Ammon's horn (tissue), 1 donor: ENCODE measurements around the gene CYP4A22.
"Not testable (repeated sequence)": the region's sequence is repeated elsewhere in the genome, so short reads cannot be mapped to it uniquely, and the experiment has no call there.

Experiments
- DNase-seq: peaks from one replicate; pipeline ENCODE4 v3.0.0-alpha.2; 2016; ENCODE audit warnings: low spot score

Gene CYP4A22

DNA sequence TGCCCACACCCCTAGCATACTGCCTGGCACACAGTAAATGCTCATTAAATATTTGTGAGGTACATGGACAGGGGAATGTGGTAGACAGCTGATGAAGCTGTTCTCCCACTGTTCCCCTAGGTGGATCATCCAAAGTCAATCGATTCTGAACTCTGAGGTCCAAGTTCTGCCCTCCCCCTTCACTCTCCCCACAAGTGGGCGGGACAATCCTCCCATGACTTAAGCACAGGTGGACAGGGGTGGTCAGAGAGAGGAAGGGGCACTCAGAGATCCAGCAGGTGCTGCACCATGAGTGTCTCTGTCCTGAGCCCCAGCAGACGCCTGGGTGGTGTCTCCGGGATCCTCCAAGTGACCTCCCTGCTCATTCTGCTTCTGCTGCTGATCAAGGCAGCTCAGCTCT is at the start of gene CYP4A22:
CYP4A22 (plus strand) TSS at position 244 of the 400 bp plus-strand sequence; CDS start at position 289, 45 bp downstream.
- DNase-seq, result no peak

- peak; percentile 3 for DNase-seq
Measured at GRCh38 chr1:47089356-47089755, 47.9 kb upstream of the CYP4A22 start.

- not testable (repeated sequence) for DNase-seq
Measured at GRCh38 chr1:47091476-47091875, 45.8 kb upstream of the CYP4A22 start.

GRCh38 chr1:47104816-47105215 is 32.4 kb upstream of the CYP4A22 start:
- no peak for DNase-seq

- no peak for DNase-seq
Measured at GRCh38 chr1:47106792-47107191, 30.4 kb upstream of the CYP4A22 start.

- not testable (repeated sequence) for DNase-seq
Measured at GRCh38 chr1:47107851-47108574, 29.2 kb upstream of the CYP4A22 start.

DNA sequence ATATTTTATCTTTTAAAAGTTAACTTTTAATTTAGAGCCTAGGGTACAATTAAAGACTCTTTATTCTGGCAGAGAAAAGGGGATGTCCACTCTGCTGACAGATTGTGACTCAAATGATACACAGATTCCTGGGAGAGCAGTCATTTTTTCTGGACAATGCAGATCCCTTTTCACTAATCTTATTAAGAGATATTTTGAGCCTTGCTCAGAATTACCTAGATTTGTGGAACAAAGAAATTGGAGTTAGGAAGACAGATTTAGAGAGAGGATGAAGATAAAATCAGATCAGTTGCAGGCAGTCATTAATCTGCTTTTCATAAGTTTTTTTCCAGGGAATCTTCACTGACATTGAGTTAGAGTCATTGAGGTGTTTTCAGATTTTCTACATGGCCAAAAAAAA is 27.8 kb upstream of the CYP4A22 start:
- DNase-seq, result not testable (repeated sequence)

- DNase-seq, result no peak
Measured at GRCh38 chr1:47113178-47113577, 24.1 kb upstream of the CYP4A22 start.

DNA sequence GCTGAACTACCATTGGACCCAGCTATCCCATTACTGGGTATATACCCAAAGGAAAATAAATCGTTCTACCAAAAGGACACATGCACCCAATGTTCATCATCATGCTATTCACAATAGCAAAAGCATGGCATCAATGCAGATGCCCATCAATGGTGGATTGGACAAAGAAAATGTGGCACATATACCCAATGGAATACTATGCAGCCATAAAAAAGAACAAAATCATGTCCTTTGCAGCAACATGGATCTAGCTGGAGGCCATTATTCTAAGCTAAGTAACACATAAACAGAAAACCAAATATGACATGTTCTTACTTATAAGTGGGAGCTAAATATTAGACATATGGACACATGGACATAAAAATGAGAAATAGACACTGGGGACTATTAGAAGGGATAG is 16.2 kb upstream of the CYP4A22 start:
- DNase-seq, result not testable (repeated sequence)

- not testable (repeated sequence) for DNase-seq
Measured at GRCh38 chr1:47124834-47125233, 12.4 kb upstream of the CYP4A22 start.

GRCh38 chr1:47126997-47127396 is 10.2 kb upstream of the CYP4A22 start:
- DNase-seq, result not testable (repeated sequence)

- no peak for DNase-seq
Measured at GRCh38 chr1:47128221-47128620, 9.0 kb upstream of the CYP4A22 start.

DNA sequence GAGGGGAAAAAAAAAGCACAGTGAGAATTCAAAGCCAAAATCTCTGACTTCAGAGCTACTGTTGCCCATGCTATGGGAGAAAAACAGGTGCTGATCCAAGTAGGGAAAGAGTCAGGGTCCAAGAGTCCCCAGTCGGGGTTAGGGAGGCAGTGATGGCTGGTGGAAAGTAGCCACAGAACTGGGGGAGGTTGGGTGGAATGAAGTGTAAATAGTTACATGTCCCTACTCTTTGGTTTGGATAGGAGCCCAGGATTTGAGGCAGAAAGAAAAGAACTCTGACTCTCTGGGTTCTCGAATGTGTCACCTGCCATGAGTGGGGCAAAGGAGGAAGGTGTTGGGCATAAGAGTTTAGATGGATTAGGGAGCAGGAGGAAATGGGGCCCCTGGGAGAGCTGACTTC is 8.4 kb upstream of the CYP4A22 start:
- DNase-seq, result not testable (repeated sequence)

- DNase-seq, result not testable (repeated sequence)
Measured at GRCh38 chr1:47129489-47130230, 7.6 kb upstream of the CYP4A22 start.

- DNase-seq, result not testable (repeated sequence)
Measured at GRCh38 chr1:47132665-47133064, 4.6 kb upstream of the CYP4A22 start.

GRCh38 chr1:47137925-47138615 is 829 bp downstream of the CYP4A22 start:
- DNase-seq, result no peak

DNA sequence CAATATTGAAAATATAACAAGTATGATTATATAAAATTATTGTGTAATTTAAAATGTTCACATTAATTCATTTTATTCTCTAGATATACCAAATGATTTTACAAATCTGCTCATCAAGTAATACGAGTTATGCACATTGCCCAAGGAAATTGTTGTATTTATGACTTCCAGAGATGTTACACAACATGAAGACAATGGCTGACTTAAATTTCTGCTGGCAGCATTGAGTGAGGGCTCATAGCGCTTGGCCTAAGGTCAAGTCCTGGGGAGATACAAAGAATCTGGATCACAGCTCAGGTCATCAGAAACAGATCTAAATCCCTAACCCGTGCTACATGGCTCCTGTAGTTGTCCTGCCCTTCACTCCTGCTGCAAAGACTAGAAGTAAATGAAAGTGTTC is 3.1 kb downstream of the CYP4A22 start:
- DNase-seq, result not testable (repeated sequence)

DNA sequence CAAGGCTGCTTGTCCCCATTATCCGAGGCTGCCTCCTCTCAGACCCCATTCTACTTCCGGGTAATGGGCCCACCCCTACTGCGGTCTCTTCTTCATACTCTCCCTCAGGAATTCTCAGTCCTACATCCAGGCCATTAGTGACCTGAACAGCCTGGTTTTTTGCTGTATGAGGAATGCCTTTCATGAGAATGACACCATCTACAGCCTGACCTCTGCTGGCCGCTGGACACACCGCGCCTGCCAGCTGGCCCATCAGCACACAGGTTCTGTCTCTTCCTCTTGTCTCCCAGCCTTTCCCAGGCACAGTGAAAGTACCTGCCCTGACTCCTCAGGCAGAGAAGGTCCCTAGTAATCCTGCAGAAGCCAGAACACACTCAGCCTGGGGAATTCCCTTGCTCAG is 6.4 kb downstream of the CYP4A22 start:
- not testable (repeated sequence) for DNase-seq

DNA sequence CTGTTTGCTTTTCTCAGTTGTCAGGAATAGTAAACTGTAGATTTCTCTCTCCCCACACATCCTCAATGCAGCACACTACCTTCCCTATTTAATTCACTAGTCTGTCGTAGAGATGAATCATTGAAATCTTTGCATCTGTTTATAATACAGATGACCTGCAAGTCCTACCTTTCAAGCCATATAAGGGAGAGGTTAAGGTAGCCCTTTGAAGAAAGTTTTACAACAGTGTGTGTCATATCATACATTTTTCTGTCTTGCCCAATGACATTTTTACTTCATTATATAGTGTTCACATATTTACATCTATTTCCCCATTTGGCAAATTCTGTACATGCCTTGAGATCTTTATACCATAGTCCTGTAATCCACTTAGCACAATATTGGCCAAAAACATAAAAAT is 9.3 kb downstream of the CYP4A22 start:
- DNase-seq, result not testable (repeated sequence)

GRCh38 chr1:47147047-47147785 is 10.0 kb downstream of the CYP4A22 start:
- no peak for DNase-seq

GRCh38 chr1:47149162-47149561 is 11.9 kb downstream of the CYP4A22 start:
- not testable (repeated sequence) for DNase-seq

- DNase-seq, result not testable (repeated sequence)
Measured at GRCh38 chr1:47156457-47156856, 19.2 kb downstream of the CYP4A22 start.
